Tibial nerve (tissue), 3 donors: Measurements from ENCODE around the gene S100A16.
"Not testable (repeated sequence)": the region's sequence is repeated elsewhere in the genome, so short reads cannot be mapped to it uniquely, and the experiment has no call there.

Experiments
- POLR2A ChIP-seq, 2 donors: fragments of 450-650 bp; IDR thresholded peaks; one replicate each; pipeline ENCODE4 v1.6.1; 2017; ENCODE audit warnings: antibody characterized with exemption in 2 of 2, mild to moderate bottlenecking in 2 of 2, moderate library complexity in 2 of 2
- TF ChIP-seq, protein P1 (sequence below), 5 experiments: fragments of 200-600 bp in 3 of 5; fragments of 450-650 bp in 2 of 5; sonication (generic) in 3 of 5; IDR thresholded peaks; one replicate each; pipeline ENCODE4 v1.5.1; 2016 to 2019; ENCODE audit warnings: antibody characterized with exemption in 5 of 5, mild to moderate bottlenecking in 3 of 5, moderate library complexity in 2 of 5

DNA sequence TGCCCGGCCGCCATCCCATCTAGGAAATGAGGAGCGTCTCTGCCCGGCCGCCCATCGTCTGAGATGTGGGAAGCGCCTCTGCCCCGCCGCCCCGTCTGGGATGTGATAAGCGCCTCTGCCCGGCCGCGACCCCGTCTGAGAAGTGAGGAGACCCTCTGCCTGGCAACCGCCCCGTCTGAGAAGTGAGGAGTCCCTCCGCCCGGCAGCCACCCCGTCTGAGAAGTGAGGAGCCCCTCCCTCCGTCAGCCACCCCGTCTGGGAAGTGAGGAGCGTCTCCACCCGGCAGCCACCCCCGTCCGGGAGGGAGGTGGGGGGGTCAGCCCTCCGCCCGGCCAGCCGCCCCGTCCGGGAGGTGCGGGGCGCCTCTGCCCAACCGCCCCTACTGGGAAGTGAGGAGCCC, 30.1 kb downstream of the S100A16 start:
- TF ChIP-seq, protein P1, sequence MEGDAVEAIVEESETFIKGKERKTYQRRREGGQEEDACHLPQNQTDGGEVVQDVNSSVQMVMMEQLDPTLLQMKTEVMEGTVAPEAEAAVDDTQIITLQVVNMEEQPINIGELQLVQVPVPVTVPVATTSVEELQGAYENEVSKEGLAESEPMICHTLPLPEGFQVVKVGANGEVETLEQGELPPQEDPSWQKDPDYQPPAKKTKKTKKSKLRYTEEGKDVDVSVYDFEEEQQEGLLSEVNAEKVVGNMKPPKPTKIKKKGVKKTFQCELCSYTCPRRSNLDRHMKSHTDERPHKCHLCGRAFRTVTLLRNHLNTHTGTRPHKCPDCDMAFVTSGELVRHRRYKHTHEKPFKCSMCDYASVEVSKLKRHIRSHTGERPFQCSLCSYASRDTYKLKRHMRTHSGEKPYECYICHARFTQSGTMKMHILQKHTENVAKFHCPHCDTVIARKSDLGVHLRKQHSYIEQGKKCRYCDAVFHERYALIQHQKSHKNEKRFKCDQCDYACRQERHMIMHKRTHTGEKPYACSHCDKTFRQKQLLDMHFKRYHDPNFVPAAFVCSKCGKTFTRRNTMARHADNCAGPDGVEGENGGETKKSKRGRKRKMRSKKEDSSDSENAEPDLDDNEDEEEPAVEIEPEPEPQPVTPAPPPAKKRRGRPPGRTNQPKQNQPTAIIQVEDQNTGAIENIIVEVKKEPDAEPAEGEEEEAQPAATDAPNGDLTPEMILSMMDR (IDR thresholded peaks at IDR 0.05) = not testable (repeated sequence)
- TF ChIP-seq POLR2A (IDR thresholded peaks at IDR 0.05) = not testable (repeated sequence)
